Right atrium auricular region (tissue), 2 donors: ENCODE results near the gene PPP1R14B. TPM values are rescaled to one million over a fixed set of nuclear protein-coding genes. Genes with fewer than 3 reads are reported as not detected.

Experiments
- DNase-seq: peaks from one replicate; pipeline ENCODE4 v3.0.0-alpha.2; 2019; ENCODE audit warnings: low spot score
- H3K27ac ChIP-seq, 2 donors: fragments of 200-600 bp; sonication (generic); 1 replicate in 1 of 2; 2 replicates in 1 of 2; pipeline ENCODE4 v1.5.1; 2016 to 2019
- H3K27me3 ChIP-seq, 2 donors: fragments of 200-600 bp; sonication (generic); one replicate each; pipeline versions ENCODE4 v1.5.1 to v1.6.0; 2017 to 2019
- H3K36me3 ChIP-seq: fragments of 200-600 bp; sonication (generic); one replicate; pipeline ENCODE4 v1.5.1; 2016
- H3K4me1 ChIP-seq, 2 donors: fragments of 200-600 bp; sonication (generic); one replicate each; pipeline versions ENCODE4 v1.5.1 to v1.6.0; 2017 to 2019
- H3K4me3 ChIP-seq, 2 donors: fragments of 200-600 bp; sonication (generic); 1 replicate in 1 of 2; 2 replicates in 1 of 2; pipeline ENCODE4 v1.5.1; 2017 to 2019; ENCODE audit warnings: mild to moderate bottlenecking in 1 of 2, moderate library complexity in 1 of 2
- H3K9me3 ChIP-seq, 2 donors: fragments of 200-600 bp; sonication (generic); one replicate each; pipeline ENCODE4 v1.5.1; 2019
- total RNA-seq, 2 donors: library from RNA; depleted of rRNA; stranded (reverse); fragments of >200 nt; gene quantifications; one replicate each; pipeline ENCODE4 v1.1.0, GENCODE V29; 2016
- TF ChIP-seq, protein P1 (sequence below), 2 donors: fragments of 200-600 bp; sonication (generic); IDR thresholded peaks; one replicate each; pipeline ENCODE4 v1.5.1; 2019; ENCODE audit warnings: antibody characterized with exemption in 2 of 2

Gene PPP1R14B
- total RNA-seq, 2 donors from 2014 or later = 76.4 to 99.2 TPM

DNA sequence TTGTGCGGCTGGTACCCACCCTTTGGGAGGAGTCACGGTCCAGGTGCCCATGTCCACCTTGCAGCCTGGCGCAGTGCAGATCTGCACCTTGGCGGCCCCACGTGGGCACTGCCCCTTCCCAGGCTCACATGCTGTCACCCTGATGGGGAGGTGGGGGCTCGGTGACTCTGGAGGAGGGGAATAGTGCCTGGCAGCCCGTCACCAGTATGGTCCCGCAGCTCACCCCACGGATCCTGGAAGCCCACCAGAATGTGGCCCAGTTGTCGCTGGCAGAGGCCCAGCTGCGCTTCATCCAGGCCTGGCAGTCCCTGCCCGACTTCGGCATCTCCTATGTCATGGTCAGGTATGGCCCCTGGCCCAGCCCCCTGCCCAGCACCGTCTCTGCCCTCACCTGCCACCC is 25.9 kb downstream of the PPP1R14B start:
- H3K27me3 ChIP-seq = no peaks in the 10 kb centered on the region
- no peaks in the 10 kb centered on the region for H3K9me3 ChIP-seq
- DNase-seq = no peak
- peaks cover 0 to 11% of the 10 kb centered on the region in 2 donors for H3K4me1 ChIP-seq
- no peak overlapping the region for H3K4me3 ChIP-seq
- TF ChIP-seq, protein P1, sequence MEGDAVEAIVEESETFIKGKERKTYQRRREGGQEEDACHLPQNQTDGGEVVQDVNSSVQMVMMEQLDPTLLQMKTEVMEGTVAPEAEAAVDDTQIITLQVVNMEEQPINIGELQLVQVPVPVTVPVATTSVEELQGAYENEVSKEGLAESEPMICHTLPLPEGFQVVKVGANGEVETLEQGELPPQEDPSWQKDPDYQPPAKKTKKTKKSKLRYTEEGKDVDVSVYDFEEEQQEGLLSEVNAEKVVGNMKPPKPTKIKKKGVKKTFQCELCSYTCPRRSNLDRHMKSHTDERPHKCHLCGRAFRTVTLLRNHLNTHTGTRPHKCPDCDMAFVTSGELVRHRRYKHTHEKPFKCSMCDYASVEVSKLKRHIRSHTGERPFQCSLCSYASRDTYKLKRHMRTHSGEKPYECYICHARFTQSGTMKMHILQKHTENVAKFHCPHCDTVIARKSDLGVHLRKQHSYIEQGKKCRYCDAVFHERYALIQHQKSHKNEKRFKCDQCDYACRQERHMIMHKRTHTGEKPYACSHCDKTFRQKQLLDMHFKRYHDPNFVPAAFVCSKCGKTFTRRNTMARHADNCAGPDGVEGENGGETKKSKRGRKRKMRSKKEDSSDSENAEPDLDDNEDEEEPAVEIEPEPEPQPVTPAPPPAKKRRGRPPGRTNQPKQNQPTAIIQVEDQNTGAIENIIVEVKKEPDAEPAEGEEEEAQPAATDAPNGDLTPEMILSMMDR (IDR thresholded peaks at IDR 0.05) = no peak
- peaks cover 17% of the 10 kb centered on the region for H3K36me3 ChIP-seq
- H3K27ac ChIP-seq = no peak overlapping the region

DNA sequence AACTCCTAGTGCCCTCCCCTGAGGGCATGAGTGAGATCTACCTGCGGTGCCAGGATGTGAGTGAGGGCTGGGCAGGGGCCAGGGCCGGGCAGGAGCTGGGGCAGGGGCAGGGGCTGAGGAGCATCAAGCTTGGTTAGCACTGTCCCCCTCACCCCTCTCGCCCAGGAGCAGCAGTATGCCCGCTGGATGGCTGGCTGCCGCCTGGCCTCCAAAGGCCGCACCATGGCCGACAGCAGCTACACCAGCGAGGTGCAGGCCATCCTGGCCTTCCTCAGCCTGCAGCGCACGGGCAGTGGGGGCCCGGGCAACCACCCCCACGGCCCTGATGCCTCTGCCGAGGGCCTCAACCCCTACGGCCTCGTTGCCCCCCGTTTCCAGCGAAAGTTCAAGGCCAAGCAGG is 26.5 kb downstream of the PPP1R14B start:
- peaks cover 0 to 6% of the 10 kb centered on the region in 2 donors for H3K4me1 ChIP-seq
- no peak for DNase-seq
- TF ChIP-seq, protein P1 (IDR thresholded peaks at IDR 0.05) = no peak
- H3K36me3 ChIP-seq = peaks cover 17% of the 10 kb centered on the region
- no peaks in the 10 kb centered on the region for H3K9me3 ChIP-seq
- no peaks in the 10 kb centered on the region for H3K27me3 ChIP-seq
- H3K27ac ChIP-seq = no peak overlapping the region
- no peak overlapping the region for H3K4me3 ChIP-seq

- peaks cover 17% of the 10 kb centered on the region for H3K36me3 ChIP-seq
- no peak overlapping the region for H3K27ac ChIP-seq
- H3K4me1 ChIP-seq = peaks cover 0 to under 1% of the 10 kb centered on the region in 2 donors
- DNase-seq = no peak
- no peaks in the 10 kb centered on the region for H3K9me3 ChIP-seq
- H3K27me3 ChIP-seq = no peaks in the 10 kb centered on the region
- H3K4me3 ChIP-seq = no peak overlapping the region
- TF ChIP-seq, protein P1 (IDR thresholded peaks at IDR 0.05) = no peak
Observed at GRCh38 chr11:64219755-64220154, 27.0 kb downstream of the PPP1R14B start.

GRCh38 chr11:64219354-64219684 is 27.4 kb downstream of the PPP1R14B start:
- no peaks in the 10 kb centered on the region for H3K4me1 ChIP-seq
- no peaks in the 10 kb centered on the region for H3K9me3 ChIP-seq
- DNase-seq = no peak
- TF ChIP-seq, protein P1 (IDR thresholded peaks at IDR 0.05) = no peak
- no peak overlapping the region for H3K27ac ChIP-seq
- H3K4me3 ChIP-seq = no peak overlapping the region
- H3K27me3 ChIP-seq = no peaks in the 10 kb centered on the region
- peaks cover 17% of the 10 kb centered on the region for H3K36me3 ChIP-seq

- no peaks in the 10 kb centered on the region for H3K27me3 ChIP-seq
- H3K9me3 ChIP-seq = no peaks in the 10 kb centered on the region
- TF ChIP-seq, protein P1 (IDR thresholded peaks at IDR 0.05) = no peak
- DNase-seq = no peak
- no peak overlapping the region for H3K27ac ChIP-seq
- no peaks in the 10 kb centered on the region for H3K4me1 ChIP-seq
- H3K36me3 ChIP-seq = peaks cover 13% of the 10 kb centered on the region
- H3K4me3 ChIP-seq = no peak overlapping the region
Observed at GRCh38 chr11:64218628-64219353, 28.0 kb downstream of the PPP1R14B start.

DNA sequence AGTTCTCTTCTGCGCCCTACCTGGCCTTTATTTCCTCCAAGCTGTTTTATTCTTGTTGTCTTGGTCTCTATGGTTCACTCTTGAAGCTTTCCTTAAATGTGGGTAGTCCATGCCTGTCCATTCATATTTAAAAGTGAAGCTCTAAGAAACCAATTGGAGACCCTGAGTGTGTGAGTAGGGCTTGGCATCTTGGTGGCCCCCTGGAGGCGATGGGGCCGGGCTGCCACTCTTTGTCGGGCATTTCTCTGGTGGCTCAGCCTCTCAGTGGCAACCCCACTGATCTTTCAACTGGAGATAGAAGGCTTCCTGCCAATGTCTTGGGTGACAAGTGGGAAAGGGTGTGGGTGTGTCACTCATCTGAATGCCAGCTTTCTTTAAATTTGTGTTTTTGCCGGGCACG is 29.9 kb downstream of the PPP1R14B start:
- Histone ChIP-seq H3K27me3 (no peaks in the 10 kb centered on the region), H3K27ac (no peak overlapping the region), H3K4me3 (no peak overlapping the region), H3K36me3 (peaks cover 16% of the 10 kb centered on the region), H3K4me1 (no peaks in the 10 kb centered on the region), H3K9me3 (no peaks in the 10 kb centered on the region)
- TF ChIP-seq, protein P1 (IDR thresholded peaks at IDR 0.05) = no peak
- DNase-seq = no peak
